Measurements from ENCODE around the gene EBF4. TPM values are rescaled to one million over a fixed set of nuclear protein-coding genes. Genes with fewer than 3 reads are reported as not detected.

Gene EBF4
- total and polyA plus RNA-seq, 2 of the 8 experiments (the other 6 are each of a cell fraction or from before 2014, with no cell fraction given) = 1.2 to 2.9 TPM

GRCh38 chr20:2691663-2692035, 931 bp upstream of the EBF4 start:
- Histone ChIP-seq H4K5ac (ENCODE audit: insufficient read length, low read depth, low read length) (no peak overlapping the region), H3K23ac (ENCODE audit: insufficient read length) (no peak overlapping the region), H3K4ac (replicated peaks; ENCODE audit: insufficient read length, low read depth, low read length) (no peak overlapping the region), H3K4me1 (replicated peaks in 1 of 4; ENCODE audit: control insufficient read depth in 3 of 4, insufficient read depth in 4 of 4, low read length in 3 of 4) (peaks cover 3 to 29% (median 11%) of the 10 kb centered on the region in 4 experiments), H2BK20ac (ENCODE audit: low read length) (no peak overlapping the region), H3K18ac (ENCODE audit: extremely low read depth, low read length) (0 out of 2 replicates have a peak overlapping the region, but pooled peaks have one; percentile 19), H4K91ac (replicated peaks; ENCODE audit: insufficient read length, low read length) (no peak overlapping the region), H3K27me3 (replicated peaks in 1 of 4; ENCODE audit: control insufficient read depth in 3 of 4, extremely low read depth in 1 of 4, insufficient read depth in 3 of 4, low read length in 3 of 4) (peaks cover 54 to 79% (median 75%) of the 10 kb centered on the region in 4 experiments), H3K79me2 (ENCODE audit: control insufficient read depth in 1 of 2, insufficient read depth in 2 of 2, low read length in 2 of 2) (no peaks in the 10 kb centered on the region), H3K4me2 (ENCODE audit: insufficient read depth in 1 of 2, low read depth in 2 of 2, low read length in 2 of 2) (peak overlapping the region; percentile 68 to 70), H3K23me2 (ENCODE audit: low read depth, low read length) (peaks cover 3% of the 10 kb centered on the region; the same call in 1 of the 2 replicates), H4K8ac (ENCODE audit: extremely low read depth, insufficient read depth, low read length) (no peak overlapping the region), H3K56ac (replicated peaks; ENCODE audit: insufficient read length, low read depth, low read length) (no peak overlapping the region), H3K14ac (ENCODE audit: insufficient read length) (no peak overlapping the region), H2AFZ (ENCODE audit: low read length) (no peak overlapping the region; the same call in 1 of the 2 replicates), H2BK5ac (ENCODE audit: low read depth, low read length) (no peak overlapping the region), H3K36me3 (ENCODE audit: control insufficient read depth in 2 of 4, insufficient read depth in 4 of 4, low read length in 3 of 4) (no peaks in the 10 kb centered on the region; a peak in 1 of 8 replicates), H2BK12ac (ENCODE audit: low read depth, low read length) (peak overlapping the region; percentile 50; the same call in 1 of the 2 replicates), H2BK15ac (ENCODE audit: low read length) (peak overlapping the region; percentile 81; the same call in 1 of the 2 replicates), H3K27ac (ENCODE audit: low read depth, low read length) (no peak overlapping the region), H3K9ac (replicated peaks in 1 of 4; ENCODE audit: extremely low read depth in 1 of 4, low read depth in 3 of 4, low read length in 3 of 4) (no peak overlapping the region), H4K20me1 (replicated peaks in 1 of 2; ENCODE audit: control insufficient read depth in 1 of 2, insufficient read depth in 2 of 2, low read length in 2 of 2) (peaks cover 5 to 9% of the 10 kb centered on the region in 2 experiments), H2AK5ac (ENCODE audit: low read depth, low read length) (peak overlapping the region; percentile 53; the same call in 1 of the 2 replicates), H3K79me1 (ENCODE audit: low read depth, low read length) (no peaks in the 10 kb centered on the region), H3K4me3 (ENCODE audit: extremely low read depth in 1 of 4, insufficient read depth in 2 of 4, low read depth in 3 of 4, low read length in 4 of 4) (peak overlapping the region in 3 of 4 experiments; percentile 21 to 55 (median 37); a peak in 4 of 8 replicates), H3K9me3 (ENCODE audit: insufficient read depth in 2 of 2, low read depth in 1 of 2, low read length in 1 of 2) (no peaks in the 10 kb centered on the region), H2BK120ac (replicated peaks; ENCODE audit: low read depth, low read length) (no peak overlapping the region)
- TF ChIP-seq TCF12 (IDR thresholded peaks at IDR 0.05; ENCODE audit: low read depth, low read length) (no peak), CBX8 (IDR thresholded peaks at IDR 0.05; ENCODE audit: borderline replicate concordance, low read depth, low read length) (no peak), TAF1 (IDR thresholded peaks at IDR 0.05; ENCODE audit: low read depth, low read length) (no peak), POLR2A (IDR thresholded peaks at IDR 0.05; ENCODE audit: control extremely low read depth in 1 of 2, low read depth in 2 of 2, low read length in 2 of 2) (no peak), HDAC2 (IDR thresholded peaks at IDR 0.05; ENCODE audit: borderline replicate concordance in 1 of 2, low read depth in 2 of 2, low read length in 2 of 2) (no peak), SIRT6 (IDR thresholded peaks at IDR 0.05; ENCODE audit: low read length) (no peak), GABPA (IDR thresholded peaks at IDR 0.05; ENCODE audit: borderline replicate concordance, insufficient read depth, low read length) (no peak), SRF (IDR thresholded peaks at IDR 0.05; ENCODE audit: low read depth, low read length) (no peak), FOSL1 (IDR thresholded peaks at IDR 0.05; ENCODE audit: insufficient read depth, low read depth, low read length) (no peak), CHD1 (IDR thresholded peaks at IDR 0.05; ENCODE audit: low read depth, low read length) (no peak), NRF1 (IDR thresholded peaks at IDR 0.05; ENCODE audit: low read depth, low read length) (no peak), MAFK (IDR thresholded peaks at IDR 0.05; ENCODE audit: low read depth, low read length) (no peak), ZNF274 (IDR thresholded peaks at IDR 0.05; ENCODE audit: borderline replicate concordance, extremely low read depth, low read length) (no peak), JUND (IDR thresholded peaks at IDR 0.05; ENCODE audit: low read length) (no peak)
- ChIA-PET POLR2A (ENCODE audit: partially characterized antibody) (interaction anchor here (0.7 kb wide), 1 partner anchor 167 kb away, joined by 3 read pairs; no protein-coding TSS in a partner anchor), CTCF (ENCODE audit: partially characterized antibody) (interaction anchor here (1.2 to 9.2 kb wide), 5 partner anchors 12 to 61 kb away, joined by 3 to 151 read pairs (median 4); no protein-coding TSS in a partner anchor)
- DNase-seq (ENCODE audit: low read depth in 1 of 2, low spot score in 2 of 2) (no peak), FAIRE-seq (no peak)
- 41% methylated on average over 10 of the region's 10 CpGs; no CpG with 5 or more reads in 1 of the 2 experiments for WGBS, 2 experiments (ENCODE audit: extremely low coverage in 1 of 2, insufficient coverage in 1 of 2, insufficient read length in 1 of 2, insufficient replicate concordance in 2 of 2, low coverage in 1 of 2, low lambda C conversion rate in 2 of 2, missing lambda C conversion rate in 1 of 2)

Measured in H1 (cell line).